ENCODE measurements around the gene LRRTM3.

DNA sequence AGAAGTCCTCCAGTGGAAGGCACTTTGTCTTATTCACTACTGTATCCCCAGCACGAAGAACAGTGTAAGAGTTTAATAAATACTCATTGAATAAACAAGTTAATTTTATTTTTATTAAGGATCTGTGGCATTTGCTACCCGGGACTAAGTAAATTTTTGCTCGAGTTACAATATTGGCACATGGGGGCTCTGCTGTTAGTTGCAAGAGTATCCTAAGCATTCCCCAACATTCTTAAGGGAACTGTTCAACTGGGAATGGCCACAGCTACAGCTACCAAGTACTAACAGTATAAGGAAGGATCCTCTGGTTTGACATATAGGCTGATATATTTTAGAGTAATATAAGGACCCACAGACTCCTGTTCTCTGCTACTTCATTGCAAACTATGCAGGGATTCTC is 8.7 kb upstream of the LRRTM3 start:
- TF ChIP-seq CTCF (IDR thresholded peaks at IDR 0.05) (no peak), POLR2A (IDR thresholded peaks at IDR 0.05) (no peak)

Measured in thyroid gland (tissue), 4 donors.